HG02973 (cell line): ENCODE results near the gene RAP1B.

ENCODE experiments used
- ATAC-seq: cut with Tn5 transposase; IDR thresholded peaks from one replicate; pipeline ENCODE4 v1.9.1; 2021; ENCODE audit warnings: moderate library complexity; ENCODE audit not compliant: unreplicated experiment

The RAP1B gene

DNA sequence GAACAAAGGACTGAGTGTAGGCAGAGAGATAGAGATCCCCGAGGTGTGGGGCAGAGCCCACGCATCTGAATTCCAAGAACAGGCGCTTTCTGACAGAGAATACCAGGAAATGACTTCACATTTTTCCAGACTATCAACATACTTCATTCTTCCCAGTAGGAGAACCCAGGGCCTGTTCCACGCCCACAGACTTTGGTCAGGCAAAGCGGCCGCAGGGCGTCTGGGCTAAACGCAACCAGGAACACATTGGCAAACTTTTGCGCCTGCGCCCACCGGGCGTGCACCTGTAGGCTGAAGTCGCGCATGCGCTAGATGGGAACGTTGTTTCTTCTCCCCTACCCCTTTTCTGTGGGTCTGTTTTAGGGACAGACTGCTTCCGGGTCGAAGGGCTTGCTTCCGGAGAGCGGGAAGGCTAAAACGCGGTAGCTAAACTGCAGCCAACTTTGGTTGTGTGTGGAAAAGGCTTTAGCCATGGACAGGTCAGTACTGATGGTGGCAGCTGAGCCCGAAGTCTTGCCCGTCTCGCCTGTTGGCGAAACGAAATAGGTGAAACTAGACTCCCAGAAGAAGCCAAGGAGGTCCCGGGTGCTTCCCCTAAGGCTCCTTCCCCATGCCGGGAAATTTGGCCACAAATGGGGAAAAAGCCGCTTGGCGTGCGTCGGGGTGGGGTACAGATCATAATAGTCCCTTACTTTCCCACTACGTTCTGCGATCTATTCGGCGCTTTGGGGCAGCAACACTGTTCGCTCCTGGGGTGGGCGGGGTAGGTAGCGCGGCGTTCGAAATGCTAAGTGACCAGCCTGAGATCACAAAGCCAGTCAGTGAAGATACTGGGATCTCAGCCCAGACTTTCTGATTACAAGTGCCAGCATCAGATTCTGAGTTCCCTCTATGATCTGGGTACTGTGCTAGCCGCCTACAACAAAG lies 76.2 kb downstream of the RAP1B start, which contains the start of gene NUP107:
NUP107 (plus strand) TSS at position 384 of the 927 bp plus-strand sequence; CDS start at position 472, 88 bp downstream.
- ATAC-seq, result peak; percentile 93

DNA sequence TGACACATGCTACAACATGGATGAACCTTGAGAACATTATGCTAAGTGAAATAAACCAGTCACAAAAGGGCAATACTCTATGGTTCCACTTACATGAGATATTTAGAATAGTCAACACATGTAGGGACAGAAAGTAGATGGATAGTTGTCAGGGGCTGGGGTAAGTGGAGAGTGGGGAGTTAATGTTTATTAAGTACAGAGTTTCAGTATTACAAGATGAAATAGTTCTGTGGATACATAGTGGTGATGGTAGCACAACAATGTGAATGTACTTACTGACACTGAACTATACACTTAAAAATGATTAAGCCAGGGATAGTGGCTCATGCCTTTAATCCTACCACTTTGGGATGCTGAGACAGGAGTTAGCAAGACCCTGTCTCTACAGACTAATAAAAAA lies 84.8 kb downstream of the RAP1B start:
- no peak for ATAC-seq

DNA sequence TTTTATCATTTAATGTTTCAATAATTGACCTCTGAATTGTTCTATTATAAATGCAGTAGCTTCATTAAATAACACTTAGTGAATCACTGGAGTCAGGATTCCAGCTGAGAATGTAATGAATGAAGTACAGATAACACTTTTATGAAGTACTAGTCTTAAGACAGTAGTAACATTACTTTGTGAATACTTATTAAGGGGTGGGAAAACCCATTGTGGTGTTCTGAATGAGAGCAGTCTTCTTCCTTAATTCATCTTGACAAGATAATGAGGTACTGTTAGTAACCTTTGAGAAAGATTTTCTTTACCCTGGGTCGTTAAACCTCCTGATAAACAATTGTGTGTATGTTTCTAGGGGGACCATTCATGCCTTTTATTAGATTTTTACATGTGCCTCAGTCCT lies 88.8 kb downstream of the RAP1B start:
- no peak for ATAC-seq
